Neural crest cell (in vitro differentiated cells): ENCODE results near the gene ZNF618. TPM values are rescaled to one million over a fixed set of nuclear protein-coding genes. Genes with fewer than 3 reads are reported as not detected.
A peak's percentile ranks its signal among the peaks of the same experiment; 100 is the strongest.

ENCODE experiments used
- DNase-seq: peaks from one replicate; pipeline ENCODE4 v3.0.0; 2021; ENCODE audit warnings: low read depth, mixed read lengths, low spot score
- H3K27ac Mint-ChIP-seq: one replicate; pipeline ENCODE4 v1.8.0; 2021; ENCODE audit warnings: mild to moderate bottlenecking, mixed read lengths; ENCODE audit not compliant: unreplicated experiment
- H3K27me3 Mint-ChIP-seq: 2 replicates; pipeline ENCODE4 v1.8.0; 2021; ENCODE audit warnings: low read depth, mild to moderate bottlenecking, mixed read lengths
- H3K36me3 Mint-ChIP-seq: 2 replicates; pipeline ENCODE4 v1.8.0; 2021; ENCODE audit warnings: low read depth, mild to moderate bottlenecking, mixed read lengths
- H3K4me1 Mint-ChIP-seq: 2 replicates; pipeline ENCODE4 v1.8.0; 2021; ENCODE audit warnings: mixed read lengths
- H3K4me3 Mint-ChIP-seq: one replicate; pipeline ENCODE4 v1.8.0; 2021; ENCODE audit warnings: mild to moderate bottlenecking, mixed read lengths
- H3K9me3 Mint-ChIP-seq: 2 replicates; pipeline ENCODE4 v1.8.0; 2021; ENCODE audit warnings: mixed read lengths
- CTCF ChIP-seq: fragments of 200-600 bp; sonication (generic); conservative IDR thresholded peaks from 2 replicates; pipeline ENCODE4 v1.5.0; 2021; ENCODE audit warnings: antibody characterized with exemption, mild to moderate bottlenecking
- total RNA-seq: library from RNA; stranded (reverse); gene quantifications from 2 replicates; pipeline ENCODE4 v1.2.1, GENCODE V29; 2021

The ZNF618 gene
- total RNA-seq, 1 donor from 2014 or later: 60.8 TPM

GRCh38 chr9:113875459-113876150 lies 504 bp upstream of the ZNF618 start:
- H3K4me3 Mint-ChIP-seq: peak overlapping the region; percentile 87
- peaks cover 3% of the 10 kb centered on the region for H3K27me3 Mint-ChIP-seq
- H3K36me3 Mint-ChIP-seq: no peaks in the 10 kb centered on the region
- peaks cover 33% of the 10 kb centered on the region for H3K4me1 Mint-ChIP-seq
- H3K27ac Mint-ChIP-seq: no peak overlapping the region
- DNase-seq: no peak
- H3K9me3 Mint-ChIP-seq: no peaks in the 10 kb centered on the region
- TF ChIP-seq CTCF: no peak

GRCh38 chr9:113876993-113877368 lies 872 bp downstream of the ZNF618 start:
- no peak for DNase-seq
- peak overlapping the region; percentile 99 for H3K4me3 Mint-ChIP-seq
- H3K9me3 Mint-ChIP-seq: no peaks in the 10 kb centered on the region
- peaks cover 42% of the 10 kb centered on the region for H3K4me1 Mint-ChIP-seq
- TF ChIP-seq CTCF: no peak
- peaks cover 3% of the 10 kb centered on the region for H3K27me3 Mint-ChIP-seq
- H3K27ac Mint-ChIP-seq: peak overlapping the region; percentile 98
- no peaks in the 10 kb centered on the region for H3K36me3 Mint-ChIP-seq

GRCh38 chr9:113879318-113879717 lies 3.2 kb downstream of the ZNF618 start:
- H3K4me1 Mint-ChIP-seq: peaks cover 61% of the 10 kb centered on the region
- H3K27ac Mint-ChIP-seq: no peak overlapping the region
- TF ChIP-seq CTCF: no peak
- peak overlapping the region; percentile 50 for H3K4me3 Mint-ChIP-seq
- no peak for DNase-seq
- no peaks in the 10 kb centered on the region for H3K9me3 Mint-ChIP-seq
- peaks cover 3% of the 10 kb centered on the region for H3K27me3 Mint-ChIP-seq
- no peaks in the 10 kb centered on the region for H3K36me3 Mint-ChIP-seq

GRCh38 chr9:113879911-113880310 lies 3.8 kb downstream of the ZNF618 start:
- Mint-ChIP-seq H3K9me3 (no peaks in the 10 kb centered on the region), H3K4me1 (peaks cover 67% of the 10 kb centered on the region), H3K4me3 (peak overlapping the region; percentile 9), H3K36me3 (no peaks in the 10 kb centered on the region), H3K27me3 (peaks cover 3% of the 10 kb centered on the region), H3K27ac (no peak overlapping the region)
- DNase-seq: no peak
- TF ChIP-seq CTCF: no peak

- H3K27ac Mint-ChIP-seq: no peak overlapping the region
- no peak for TF ChIP-seq CTCF
- no peak overlapping the region for H3K4me3 Mint-ChIP-seq
- H3K36me3 Mint-ChIP-seq: peaks cover 2% of the 10 kb centered on the region
- H3K9me3 Mint-ChIP-seq: no peaks in the 10 kb centered on the region
- peaks cover 82% of the 10 kb centered on the region for H3K4me1 Mint-ChIP-seq
- no peak for DNase-seq
- H3K27me3 Mint-ChIP-seq: no peaks in the 10 kb centered on the region
Observed at GRCh38 chr9:113882181-113882580, 6.1 kb downstream of the ZNF618 start.
